Measurements from ENCODE around the gene FRMD4A.

DNA sequence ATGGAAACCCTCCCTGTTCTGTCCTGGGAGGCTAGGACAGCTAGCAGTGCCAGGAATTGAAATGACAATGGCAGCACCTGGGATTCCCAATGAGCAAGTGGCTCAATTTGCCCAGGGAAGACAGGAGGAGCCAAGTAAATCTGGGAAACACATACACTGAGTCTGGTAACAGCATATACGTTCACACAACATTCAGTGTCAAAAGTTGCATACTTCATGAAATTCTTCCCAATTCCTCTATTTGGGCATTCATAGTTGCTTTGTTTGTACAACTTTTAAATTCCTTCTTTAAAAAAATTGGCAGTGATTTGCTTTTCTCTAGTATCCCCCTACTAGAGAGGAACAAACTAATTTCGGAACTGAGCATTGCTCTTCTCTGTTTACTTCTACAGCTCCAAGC is 2.9 kb upstream of the FRMD4A start:
- TF ChIP-seq CTCF (IDR thresholded peaks at IDR 0.05 in 4 of 5, conservative IDR thresholded peaks at IDR 0.05 in 1 of 5) (no peak), POLR2A (IDR thresholded peaks at IDR 0.05) (no peak)
